GM18858 (cell line): ENCODE measurements around the gene DOK6.
"Not testable (repeated sequence)": the region's sequence is repeated elsewhere in the genome, so short reads cannot be mapped to it uniquely, and the experiment has no call there.

Source experiments
- ATAC-seq: cut with Tn5 transposase; IDR thresholded peaks from one replicate; pipeline ENCODE4 v1.9.1; 2021; ENCODE audit not compliant: unreplicated experiment

The DOK6 gene

DNA sequence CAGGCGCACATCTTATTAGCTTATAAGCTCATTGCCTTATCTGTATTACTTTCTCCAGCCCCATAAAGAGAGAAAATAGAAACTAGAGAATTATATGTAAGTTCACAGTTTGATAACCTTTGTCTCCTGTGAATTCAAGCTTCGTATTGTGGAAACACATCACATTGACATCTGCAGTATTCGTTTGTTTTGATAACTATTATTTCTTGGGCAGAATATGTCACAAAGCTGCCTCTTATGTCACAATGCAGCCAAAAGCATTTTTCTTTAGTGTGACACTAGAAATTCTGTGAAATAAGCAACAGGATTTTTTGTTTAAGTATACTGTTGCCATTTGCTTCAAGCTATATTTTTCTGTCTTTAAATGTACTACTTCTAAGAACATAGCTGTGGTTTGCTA is 221.5 kb downstream of the DOK6 start:
- no peak for ATAC-seq

DNA sequence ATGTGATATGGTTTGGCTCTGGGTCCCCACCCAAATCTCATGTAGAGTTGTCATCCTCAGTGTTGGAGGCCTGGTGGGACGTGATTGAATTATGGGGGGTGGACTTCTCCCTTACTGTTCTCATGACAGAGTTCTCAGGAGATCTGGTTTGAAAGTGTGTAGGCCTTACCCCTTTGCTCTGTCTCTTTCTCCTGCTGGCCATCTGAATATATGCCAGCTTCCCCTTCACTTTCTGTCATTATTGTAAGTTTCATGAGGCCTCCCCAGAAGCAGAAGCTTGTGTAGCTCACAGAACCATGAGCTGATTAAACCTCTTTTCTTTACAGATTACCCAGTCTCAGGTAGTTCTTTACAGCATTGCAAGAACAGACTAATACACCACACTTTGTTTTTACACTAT is 222.3 kb downstream of the DOK6 start:
- ATAC-seq: no peak

DNA sequence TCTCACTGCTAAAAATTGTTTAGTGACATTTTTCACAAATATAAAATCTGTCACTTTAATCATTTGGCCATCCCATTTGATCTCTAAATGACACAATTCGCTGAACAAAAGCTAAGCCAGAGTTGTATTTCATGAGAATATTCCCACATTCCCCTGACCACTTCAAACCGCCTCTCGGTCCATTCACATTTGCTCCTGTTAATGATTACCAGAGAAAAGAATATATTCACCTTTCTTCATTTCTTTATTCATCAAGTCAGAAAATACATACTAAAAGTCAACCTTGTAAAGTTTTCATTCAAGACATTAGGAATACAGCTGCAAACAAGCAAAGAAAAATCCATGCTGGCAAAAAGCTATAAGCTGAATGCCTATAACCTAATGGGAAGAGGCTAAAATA is 225.5 kb downstream of the DOK6 start:
- no peak for ATAC-seq

DNA sequence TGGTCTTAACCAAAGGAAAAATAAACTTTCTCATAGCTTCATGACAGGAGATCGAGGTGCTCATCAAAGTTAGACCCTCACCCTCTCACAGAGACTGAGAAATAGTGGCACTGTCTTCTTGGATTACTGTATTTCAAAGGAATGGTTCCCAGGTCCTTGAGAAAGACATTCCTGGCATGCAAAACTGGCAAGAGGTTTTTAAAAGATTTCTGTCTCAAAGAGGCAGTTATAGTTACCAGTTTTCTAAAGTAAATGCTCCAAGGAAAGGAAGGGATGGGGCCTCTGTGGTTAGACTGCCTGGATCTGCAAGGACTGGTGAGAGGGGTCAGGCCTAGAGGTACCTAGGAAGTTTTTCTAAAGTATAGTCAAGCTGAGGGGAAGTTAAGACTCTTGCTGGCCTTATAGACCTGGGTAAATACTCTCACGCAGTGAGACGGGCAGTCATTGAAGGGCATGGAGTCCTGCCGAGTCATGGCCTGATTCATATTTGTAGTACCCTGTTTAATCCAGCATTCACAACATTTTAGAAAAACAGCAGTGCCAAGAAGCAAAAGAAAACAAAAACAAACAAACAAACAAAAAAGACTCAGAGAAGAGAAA is 226.1 kb downstream of the DOK6 start:
- no peak for ATAC-seq

DNA sequence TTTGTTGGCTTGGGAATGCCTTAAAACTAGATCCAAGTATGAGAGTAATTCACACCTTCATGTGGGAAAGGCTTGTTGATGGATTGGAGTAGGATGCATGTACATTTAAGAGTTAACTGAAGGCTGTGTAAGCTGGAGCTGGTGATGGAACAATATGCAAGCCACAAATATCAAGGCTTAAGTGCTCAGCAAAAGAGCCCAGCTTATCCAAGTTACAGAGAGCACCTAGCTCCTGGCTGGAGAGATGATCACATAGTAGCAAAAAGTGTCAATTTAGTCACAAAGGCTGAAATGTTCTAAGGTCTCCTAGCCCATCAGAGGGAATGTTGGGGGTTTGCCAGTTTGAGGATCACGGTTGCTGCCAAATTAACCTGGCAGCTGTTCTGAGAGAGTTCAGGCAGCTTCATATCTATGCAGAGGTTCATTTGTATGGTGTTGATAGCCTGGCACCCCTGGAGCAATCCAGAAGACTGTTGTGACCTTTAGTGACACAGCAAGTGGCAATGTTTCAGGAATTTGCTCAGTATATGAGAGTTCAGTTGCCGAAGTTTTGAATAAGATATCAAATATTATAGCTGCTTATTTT is 228.2 kb downstream of the DOK6 start:
- no peak for ATAC-seq

DNA sequence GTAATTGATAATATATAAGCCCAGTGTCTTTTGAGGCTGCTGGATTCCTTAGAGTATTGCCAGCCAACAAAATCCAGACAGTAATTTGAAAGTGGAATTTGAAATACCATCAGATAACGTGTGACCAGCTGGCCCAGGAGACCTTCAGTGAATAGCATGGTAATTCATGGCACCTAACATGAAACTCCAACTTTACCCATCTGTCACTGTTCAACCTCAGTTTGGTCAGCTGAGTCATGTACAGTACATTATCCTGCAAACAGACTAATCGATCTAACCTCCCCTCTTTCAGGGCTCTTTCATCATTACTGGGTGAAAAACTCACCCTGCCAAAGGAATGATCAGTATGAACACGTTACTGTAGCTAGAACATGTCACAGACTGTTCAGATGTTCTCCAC is 230.6 kb downstream of the DOK6 start:
- no peak for ATAC-seq

DNA sequence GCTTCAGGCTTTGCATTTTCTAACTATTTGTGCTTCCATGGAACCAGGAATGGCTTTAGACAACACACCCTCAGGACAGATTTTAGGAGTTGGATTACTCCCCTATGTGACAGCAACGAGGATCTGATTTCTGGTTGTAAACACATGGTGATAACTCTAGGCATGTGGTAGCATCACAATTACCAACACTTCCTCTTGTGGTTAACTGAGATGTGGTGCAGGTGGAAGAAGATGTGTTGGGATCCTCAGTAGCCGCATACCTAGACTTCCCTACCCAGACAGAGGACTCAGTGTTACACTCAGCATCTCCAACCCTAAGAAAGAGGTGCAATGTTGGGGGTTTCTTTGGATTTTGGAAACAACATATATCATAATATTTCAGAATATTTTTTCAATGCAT is 234.8 kb downstream of the DOK6 start:
- ATAC-seq: no peak

DNA sequence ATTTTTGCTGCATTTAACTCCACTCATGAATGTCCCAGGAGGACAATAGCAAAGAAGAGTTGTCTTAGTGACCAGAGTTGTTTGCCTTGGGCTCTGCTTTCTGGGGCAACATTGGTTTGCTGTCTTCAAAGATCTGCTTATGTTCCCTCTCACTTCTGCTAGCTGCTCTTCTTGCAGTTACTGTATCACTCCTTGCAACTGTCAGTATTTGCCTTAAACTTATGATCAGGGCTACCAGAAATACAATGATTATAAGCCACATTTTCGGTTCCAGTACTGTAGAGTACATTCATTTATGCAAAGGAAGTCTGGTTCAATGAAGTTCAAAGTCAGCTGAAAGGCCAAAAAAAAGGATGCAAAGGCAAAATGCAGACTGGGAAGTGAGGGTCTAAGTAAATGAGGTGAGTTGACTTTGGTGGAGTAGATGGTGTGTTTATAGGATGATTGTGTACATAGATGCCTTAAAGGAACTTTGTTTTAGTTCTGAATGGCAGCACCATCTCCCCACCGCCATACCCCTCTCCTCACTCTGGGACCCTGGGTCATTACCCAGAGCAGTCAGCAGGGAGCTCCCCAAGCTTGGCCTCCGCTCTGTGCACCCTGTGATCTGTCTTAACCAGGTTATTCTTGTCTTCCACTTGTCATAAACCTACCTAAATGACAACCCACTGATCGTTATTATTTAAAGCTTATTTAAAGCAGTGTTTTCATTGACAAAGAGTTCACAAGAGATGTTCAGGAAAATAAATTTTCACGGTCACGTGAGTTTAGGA is 236.0 kb downstream of the DOK6 start:
- peak; percentile 65 for ATAC-seq

DNA sequence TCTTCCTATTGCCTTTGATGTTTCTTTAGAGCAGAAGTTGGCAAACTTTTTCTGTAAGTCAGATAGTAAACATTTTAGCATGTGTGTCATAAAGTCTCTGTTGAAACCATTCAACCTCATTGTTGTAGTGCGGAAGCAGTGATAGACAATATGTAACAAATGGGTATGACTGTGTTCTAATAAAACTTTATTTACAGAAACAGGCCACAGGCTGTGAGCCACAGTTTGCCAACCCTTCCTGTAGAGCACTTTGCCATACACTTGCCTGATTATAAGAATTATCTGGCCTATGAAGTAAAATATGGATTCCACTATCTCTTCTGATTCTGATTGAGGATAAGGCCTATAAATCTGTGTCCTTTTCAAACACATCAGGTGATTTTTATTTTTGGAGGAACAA is 237.4 kb downstream of the DOK6 start:
- ATAC-seq: no peak

DNA sequence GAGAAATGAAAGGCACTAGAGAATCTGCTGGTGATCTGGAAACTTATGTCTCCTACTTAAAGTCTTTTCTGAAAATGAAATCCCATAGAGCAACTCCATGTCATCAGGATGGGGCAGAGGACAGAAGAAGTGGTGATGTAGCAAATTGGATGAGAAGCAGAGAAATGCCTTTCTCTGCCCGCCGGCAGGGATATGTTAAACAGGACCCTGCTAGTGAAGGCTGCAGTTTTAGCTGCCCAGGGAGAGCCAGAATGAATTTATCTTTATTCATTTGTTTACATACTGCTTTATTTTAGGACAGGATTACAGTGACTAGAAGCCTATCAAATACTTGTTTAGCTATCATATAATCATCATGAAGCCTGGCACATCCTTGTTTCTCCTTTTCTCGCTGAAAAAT is 247.0 kb downstream of the DOK6 start:
- ATAC-seq: no peak

DNA sequence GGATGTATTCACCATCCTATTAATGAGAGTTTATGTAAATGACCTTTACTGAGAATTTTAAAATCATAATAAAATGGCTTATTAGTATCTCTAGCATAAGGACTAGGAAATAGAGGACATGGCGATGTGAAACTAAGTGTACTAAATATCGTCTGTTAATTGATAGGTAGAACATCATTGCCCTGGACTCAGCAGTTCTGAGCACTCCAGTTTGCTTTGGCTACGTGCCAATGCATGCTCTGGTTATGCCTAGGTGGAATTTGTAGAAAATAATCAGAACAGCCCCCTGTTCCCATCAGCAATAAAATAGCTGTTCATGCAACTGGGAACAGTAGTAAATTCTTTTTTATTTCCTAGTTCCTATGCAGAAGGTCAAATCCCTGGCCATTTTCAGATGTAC is 247.8 kb downstream of the DOK6 start:
- ATAC-seq: no peak

DNA sequence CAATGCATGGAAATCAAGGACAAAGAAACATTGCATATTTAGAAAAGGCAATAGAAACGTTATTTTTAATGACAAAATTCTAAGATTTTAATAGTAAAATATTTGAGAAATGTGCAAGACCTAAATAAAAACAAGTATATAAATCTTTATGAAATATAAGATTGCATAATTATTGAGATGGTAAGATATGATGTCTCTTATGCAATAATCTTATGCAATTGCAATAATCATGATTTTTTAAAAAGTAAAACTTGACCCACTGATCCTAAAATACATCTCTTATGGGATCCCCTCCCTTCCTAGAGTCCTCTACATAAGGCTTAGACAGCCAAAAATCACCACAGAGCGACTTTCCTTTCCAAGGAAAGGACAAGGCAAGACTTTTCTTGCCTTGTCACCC is 249.0 kb downstream of the DOK6 start:
- no peak for ATAC-seq

DNA sequence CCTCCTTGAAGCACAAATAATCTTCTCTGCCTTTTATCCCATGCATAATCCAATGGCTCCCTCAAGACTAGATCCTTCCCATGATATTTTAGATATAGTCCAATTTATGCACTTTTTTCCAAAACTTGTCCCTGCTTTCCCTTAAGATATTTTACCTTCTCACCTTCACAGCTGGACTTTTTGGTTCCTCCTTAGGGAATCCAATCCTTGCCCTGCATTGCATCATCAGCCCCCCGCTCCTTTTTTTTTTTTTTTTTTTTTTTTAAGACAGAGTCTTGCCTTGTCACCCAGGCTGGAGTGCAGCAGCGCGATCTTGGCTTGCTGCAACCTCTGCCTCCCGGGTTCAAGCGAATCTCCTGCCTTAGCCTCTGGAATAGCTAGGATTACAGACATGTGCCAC is 250.6 kb downstream of the DOK6 start:
- ATAC-seq: no peak

DNA sequence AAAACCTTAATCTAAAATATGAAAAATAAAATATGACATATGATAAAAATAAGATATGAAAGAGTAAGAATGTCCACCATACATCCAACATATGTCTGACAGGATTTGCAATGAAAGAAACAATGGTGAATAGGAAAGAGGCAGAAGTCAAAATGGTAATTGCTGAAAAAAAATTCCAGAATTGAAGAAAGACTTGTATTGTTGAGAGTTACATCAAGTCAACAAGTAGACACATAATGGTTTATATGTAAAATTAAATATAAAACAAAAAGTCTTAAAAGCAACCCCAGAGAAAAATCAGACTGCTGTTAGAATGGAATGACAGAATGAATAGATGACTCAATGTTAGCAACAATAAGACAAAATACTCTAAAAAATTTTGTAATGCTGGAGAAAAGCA is 255.1 kb downstream of the DOK6 start:
- ATAC-seq: no peak

DNA sequence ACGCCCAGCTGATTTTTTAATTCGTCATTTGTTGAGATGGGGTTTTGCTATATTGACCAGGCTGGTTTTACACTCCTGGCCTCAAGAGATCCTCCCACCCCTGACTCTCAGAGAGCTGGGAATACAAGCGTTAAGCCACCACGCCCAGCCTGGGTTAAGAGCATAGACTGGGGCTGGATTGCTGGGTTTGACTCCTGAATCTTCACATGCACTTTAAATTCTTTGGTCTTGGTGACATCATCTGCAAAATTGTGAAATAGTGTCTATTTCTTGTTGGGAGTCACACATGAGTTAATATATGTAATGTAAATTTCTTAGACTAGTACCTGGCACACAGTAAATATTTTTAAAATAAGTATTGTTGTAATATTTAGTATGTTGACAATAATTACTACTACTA is 257.4 kb downstream of the DOK6 start:
- no peak for ATAC-seq

DNA sequence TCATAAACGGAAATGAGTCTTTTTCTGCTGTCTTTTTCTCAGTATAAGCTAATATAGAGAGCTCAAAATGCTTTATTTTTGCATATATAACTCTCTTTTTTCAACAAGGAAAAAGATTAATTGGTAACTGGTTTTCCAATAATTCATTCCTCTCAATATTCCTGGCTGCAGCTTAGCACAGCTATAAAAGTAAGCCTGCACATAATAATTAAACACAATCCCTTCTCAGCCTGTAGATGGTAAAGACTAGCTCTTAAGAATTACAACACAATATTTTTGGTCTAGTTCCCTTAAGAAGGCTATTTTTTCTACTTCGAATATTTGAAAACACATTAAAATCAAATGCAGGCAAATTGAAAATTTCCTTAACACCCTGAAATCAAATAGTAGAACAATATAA is 258.0 kb downstream of the DOK6 start:
- no peak for ATAC-seq

DNA sequence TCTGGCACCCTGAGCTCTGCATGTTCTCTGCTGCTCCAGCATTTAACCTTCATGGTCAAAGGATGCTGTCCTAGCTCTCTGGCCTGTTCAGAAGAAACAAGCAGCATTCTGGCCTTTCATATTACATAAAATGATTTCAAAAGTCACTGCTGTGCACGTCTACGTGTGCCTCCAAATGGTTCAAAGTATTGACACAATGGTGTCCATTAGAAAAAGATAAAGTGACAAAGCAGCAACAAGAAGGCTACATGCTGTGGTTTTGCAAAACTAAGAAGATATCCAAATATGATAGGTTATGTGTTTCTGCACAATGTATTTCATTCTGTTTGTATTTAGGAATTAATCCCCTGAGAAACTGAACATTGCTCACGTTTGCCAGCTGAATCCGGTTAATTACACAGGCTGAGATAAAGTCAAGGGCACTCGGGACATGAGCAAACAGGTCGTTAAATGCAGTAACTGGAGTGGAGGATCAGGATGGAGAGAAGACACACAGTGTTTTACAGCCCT is 258.5 kb downstream of the DOK6 start:
- ATAC-seq: no peak

DNA sequence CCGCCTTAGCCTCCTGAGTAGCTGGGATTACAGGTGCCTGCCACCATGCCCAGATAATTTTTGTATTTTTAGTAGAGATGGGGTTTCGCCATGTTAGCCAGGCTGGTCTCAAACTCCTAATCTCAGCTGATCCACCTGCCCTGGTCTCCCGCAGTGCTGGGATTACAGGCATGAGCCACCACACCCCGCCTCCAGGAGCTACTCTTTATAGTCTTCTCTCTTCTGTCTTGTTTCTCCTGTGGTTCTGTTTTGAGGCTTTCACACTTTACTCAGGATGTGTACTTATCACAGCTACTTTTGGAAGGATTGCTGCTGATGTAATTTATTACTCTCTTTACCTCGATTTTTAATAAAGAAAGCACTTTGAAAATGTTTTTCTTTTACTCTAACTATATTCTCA is 261.4 kb downstream of the DOK6 start:
- not testable (repeated sequence) for ATAC-seq

DNA sequence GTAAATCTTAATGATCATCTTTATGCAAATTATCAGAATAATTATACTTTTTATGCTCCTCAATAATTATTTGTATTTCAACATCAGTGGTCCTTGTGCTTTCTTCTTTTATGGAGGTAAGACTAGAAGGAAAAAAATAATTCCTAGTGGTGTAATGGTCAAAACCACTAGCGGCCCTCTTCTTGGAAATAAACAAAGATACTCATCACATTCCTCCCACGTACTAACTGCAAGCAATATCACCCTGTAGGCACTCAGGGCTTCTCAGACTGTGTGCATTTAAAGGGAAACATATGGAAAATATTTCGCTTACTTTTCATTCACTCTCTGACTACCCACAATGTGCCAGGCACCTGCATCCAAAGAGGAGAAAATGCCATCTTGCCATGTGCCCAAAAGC is 263.7 kb downstream of the DOK6 start:
- ATAC-seq: no peak

DNA sequence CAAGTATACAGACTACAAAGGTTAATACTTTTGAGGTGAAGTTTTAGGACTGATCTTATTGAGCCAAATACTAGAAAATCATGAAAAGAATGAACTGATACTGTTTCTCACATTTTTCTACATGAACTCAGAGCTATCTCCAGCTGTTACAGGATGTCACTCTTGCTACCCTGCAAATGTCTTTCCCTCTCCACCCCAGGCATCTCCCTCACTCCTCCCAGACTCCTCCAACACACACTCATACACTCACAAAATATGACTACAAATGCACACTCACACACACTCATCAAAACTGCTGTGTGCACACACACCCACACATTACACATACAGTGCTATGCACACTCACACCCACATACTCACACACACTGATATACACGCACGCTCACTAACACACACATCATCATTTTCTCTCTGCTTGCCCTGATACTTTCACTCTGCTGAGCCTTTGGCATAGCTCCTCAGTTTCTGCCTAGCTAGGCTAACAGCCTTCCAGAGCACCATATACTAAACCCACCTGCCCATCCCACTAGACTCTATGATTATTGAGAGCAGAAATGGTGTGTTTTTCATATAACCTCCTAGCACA is 273.7 kb downstream of the DOK6 start:
- ATAC-seq: no peak

DNA sequence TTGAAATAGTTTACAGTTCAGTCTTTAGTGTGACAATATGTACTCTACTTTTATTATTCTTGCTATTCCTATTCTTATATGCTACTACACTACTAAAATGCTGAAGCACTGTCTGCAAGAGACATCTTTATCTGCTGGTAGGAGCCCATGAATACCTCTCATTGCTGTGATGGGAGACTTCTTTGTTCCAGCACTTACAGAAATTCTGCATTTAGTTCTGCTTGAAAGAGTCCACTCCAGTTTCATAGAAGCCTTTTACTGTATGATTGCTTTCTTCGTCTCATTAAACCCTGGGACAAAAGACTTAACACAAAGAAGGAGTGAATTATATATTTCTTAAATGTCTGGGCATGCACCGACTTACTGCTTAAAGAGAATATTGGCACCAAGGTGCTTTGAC is 274.3 kb downstream of the DOK6 start:
- ATAC-seq: no peak

DNA sequence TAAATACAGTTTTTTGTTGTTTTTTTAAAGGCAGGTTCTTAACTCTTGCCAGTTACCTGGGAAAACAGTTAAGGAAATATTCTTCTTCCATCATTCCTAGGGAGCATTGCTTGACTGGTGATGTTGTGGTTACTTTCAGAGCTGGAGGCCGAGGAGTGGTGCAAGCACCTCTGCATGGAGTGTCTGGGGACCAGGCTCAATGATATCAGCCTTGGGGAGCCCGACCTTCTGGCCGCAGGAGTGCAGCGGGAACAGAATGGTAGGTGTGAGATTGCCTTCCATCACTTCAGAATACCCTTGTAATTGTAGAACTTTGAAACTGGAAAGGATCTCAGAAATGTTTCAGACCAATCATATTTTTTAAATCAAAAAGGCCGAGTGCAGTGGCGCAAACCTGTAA is 276.9 kb downstream of the DOK6 start:
- no peak for ATAC-seq
